Measurements from ENCODE around the gene RPS24.
"Not testable (repeated sequence)": the region's sequence is repeated elsewhere in the genome, so short reads cannot be mapped to it uniquely, and the experiment has no call there.

Gene RPS24

GRCh38 chr10:78071857-78072179, 38.2 kb downstream of the RPS24 start:
- WGBS (ENCODE audit: insufficient coverage) = 97% methylated on average over 4 of the region's 4 CpGs
- DNase-seq = no peak
- POLR2A ChIA-PET = no interaction called here

GRCh38 chr10:78072504-78072903, 38.8 kb downstream of the RPS24 start:
- Histone ChIP-seq H3K27ac (ENCODE audit: insufficient read depth in 1 of 2, low read depth in 1 of 2, low read length in 2 of 2, poor library complexity in 1 of 2, severe bottlenecking in 2 of 2) (no peak overlapping the region), H3K27me3 (replicated peaks in 2 of 5; ENCODE audit: control insufficient read depth in 4 of 5, insufficient read depth in 5 of 5, low read length in 4 of 5) (peaks cover 0 to 2% (median 0%) of the 10 kb centered on the region in 5 experiments), H3K36me3 (ENCODE audit: control insufficient read depth in 4 of 4, insufficient read depth in 4 of 4, low read length in 3 of 4) (no peaks in the 10 kb centered on the region), H3K4me3 (ENCODE audit: control insufficient read depth in 1 of 7, extremely low read depth in 1 of 7, insufficient read depth in 4 of 7, low read depth in 2 of 7, low read length in 6 of 7) (no peak overlapping the region), H3K4me1 (ENCODE audit: control extremely low read depth in 1 of 4, control insufficient read depth in 4 of 4, insufficient read depth in 4 of 4, low read length in 3 of 4) (peaks cover 0 to under 1% (median 0%) of the 10 kb centered on the region in 4 experiments), H3K9me3 (ENCODE audit: control extremely low read depth in 1 of 5, control insufficient read depth in 4 of 5, insufficient read depth in 2 of 5, low read depth in 1 of 5, low read length in 4 of 5) (no peaks in the 10 kb centered on the region)
- ChIA-PET POLR2A (no interaction called here), CTCF (no interaction called here)
- DNase-seq = no peak

More at GRCh38 chr10:78071857-78072179, 38.2 kb downstream of the RPS24 start:
- Histone ChIP-seq H3K4me3 (ENCODE audit: control insufficient read depth in 1 of 7, extremely low read depth in 1 of 7, insufficient read depth in 4 of 7, low read depth in 2 of 7, low read length in 6 of 7) (no peak overlapping the region), H3K27me3 (replicated peaks in 2 of 5; ENCODE audit: control insufficient read depth in 4 of 5, insufficient read depth in 5 of 5, low read length in 4 of 5) (peaks cover 0 to 2% (median 0%) of the 10 kb centered on the region in 5 experiments), H3K27ac (ENCODE audit: insufficient read depth in 1 of 2, low read depth in 1 of 2, low read length in 2 of 2, poor library complexity in 1 of 2, severe bottlenecking in 2 of 2) (no peak overlapping the region), H3K4me1 (ENCODE audit: control extremely low read depth in 1 of 4, control insufficient read depth in 4 of 4, insufficient read depth in 4 of 4, low read length in 3 of 4) (no peaks in the 10 kb centered on the region), H3K36me3 (ENCODE audit: control insufficient read depth in 4 of 4, insufficient read depth in 4 of 4, low read length in 3 of 4) (no peaks in the 10 kb centered on the region), H3K9me3 (ENCODE audit: control extremely low read depth in 1 of 5, control insufficient read depth in 4 of 5, insufficient read depth in 2 of 5, low read depth in 1 of 5, low read length in 4 of 5) (no peaks in the 10 kb centered on the region)
- CTCF ChIA-PET = interaction anchor here (1.0 kb wide), 1 partner anchor 23 kb away, joined by 3 read pairs; no protein-coding TSS in a partner anchor

DNA sequence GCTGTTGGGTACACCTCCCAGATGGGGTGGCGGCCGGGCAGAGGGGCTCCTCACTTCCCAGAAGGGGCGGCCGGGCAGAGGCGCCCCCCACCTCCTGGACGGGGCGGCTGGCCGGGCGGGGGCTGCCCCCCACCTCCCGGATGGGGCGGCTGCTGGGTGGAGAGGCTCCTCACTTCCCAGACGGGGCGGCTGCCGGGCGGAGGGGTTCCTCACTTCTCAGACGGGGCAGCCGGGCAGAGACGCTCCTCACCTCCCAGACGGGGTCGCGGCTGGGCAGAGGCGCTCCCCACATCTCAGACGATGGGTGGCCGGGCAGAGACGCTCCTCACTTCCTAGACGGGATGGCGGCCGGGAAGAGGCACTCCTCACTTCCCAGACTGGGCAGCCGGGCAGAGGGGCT, 42.1 kb downstream of the RPS24 start:
- H3K27ac ChIP-seq (ENCODE audit: insufficient read depth in 1 of 2, low read depth in 1 of 2, low read length in 2 of 2, poor library complexity in 1 of 2, severe bottlenecking in 2 of 2); H3K4me3 ChIP-seq (ENCODE audit: control insufficient read depth in 1 of 7, extremely low read depth in 1 of 7, insufficient read depth in 4 of 7, low read depth in 2 of 7, low read length in 6 of 7); H3K36me3 ChIP-seq (ENCODE audit: control insufficient read depth in 4 of 4, insufficient read depth in 4 of 4, low read length in 3 of 4); CTCF ChIA-PET; H3K9me3 ChIP-seq (ENCODE audit: control extremely low read depth in 1 of 5, control insufficient read depth in 4 of 5, insufficient read depth in 2 of 5, low read depth in 1 of 5, low read length in 4 of 5); POLR2A ChIA-PET; DNase-seq; H3K27me3 ChIP-seq (replicated peaks in 2 of 5; ENCODE audit: control insufficient read depth in 4 of 5, insufficient read depth in 5 of 5, low read length in 4 of 5); H3K4me1 ChIP-seq (ENCODE audit: control extremely low read depth in 1 of 4, control insufficient read depth in 4 of 4, insufficient read depth in 4 of 4, low read length in 3 of 4): not testable (repeated sequence)
- WGBS (ENCODE audit: insufficient coverage) = 100% methylated on average over 4 of the region's 29 CpGs

DNA sequence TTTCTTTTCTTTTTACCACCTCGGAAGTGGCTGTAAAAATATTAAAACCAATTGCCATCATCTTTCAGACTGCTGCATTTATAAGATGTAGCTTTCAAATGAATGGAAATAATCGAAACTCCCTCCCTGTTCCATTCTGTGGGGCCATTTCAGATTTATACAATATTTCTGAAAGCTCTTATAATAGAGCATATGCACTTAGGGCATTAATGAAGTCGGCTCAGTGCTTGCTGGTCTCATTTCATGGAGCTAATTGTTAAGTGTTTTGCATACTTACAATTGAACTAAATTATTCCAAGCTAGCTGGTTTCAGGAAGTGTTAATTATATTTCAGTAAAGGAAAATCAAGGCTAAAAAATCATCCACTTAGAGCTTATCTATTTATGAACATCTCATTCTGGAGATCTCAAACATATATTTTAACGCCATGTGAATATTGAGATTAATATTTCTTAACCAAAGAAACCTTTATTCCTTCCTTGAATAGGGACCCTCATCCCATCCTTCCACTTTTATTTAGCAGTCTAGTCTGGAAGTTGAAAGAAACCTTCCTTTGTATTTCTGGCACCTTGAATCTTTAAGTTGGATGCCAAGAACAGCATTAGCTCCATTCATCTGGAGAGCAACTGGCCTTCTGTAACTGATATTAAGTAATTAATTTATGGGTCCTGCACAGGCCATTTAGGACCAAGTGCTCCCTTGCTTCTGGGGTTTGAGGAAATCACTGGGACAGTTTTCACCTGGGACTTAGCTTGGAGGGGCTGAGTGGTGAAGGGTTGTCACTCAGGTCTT, 45.1 kb downstream of the RPS24 start:
- ChIA-PET CTCF (interaction anchor here (1.2 kb wide), 1 partner anchor 22 kb away, joined by 3 read pairs; no protein-coding TSS in a partner anchor), POLR2A (interaction anchor here (0.7 kb wide), 1 partner anchor 40 kb away, joined by 3 read pairs; no protein-coding TSS in a partner anchor)
- no peak for DNase-seq
- peaks cover 0 to 5% (median 0%) of the 10 kb centered on the region in 4 experiments for H3K4me1 ChIP-seq (ENCODE audit: control extremely low read depth in 1 of 4, control insufficient read depth in 4 of 4, insufficient read depth in 4 of 4, low read length in 3 of 4)
- no peaks in the 10 kb centered on the region for H3K9me3 ChIP-seq (ENCODE audit: control extremely low read depth in 1 of 5, control insufficient read depth in 4 of 5, insufficient read depth in 2 of 5, low read depth in 1 of 5, low read length in 4 of 5)
- H3K4me3 ChIP-seq (ENCODE audit: control insufficient read depth in 1 of 7, extremely low read depth in 1 of 7, insufficient read depth in 4 of 7, low read depth in 2 of 7, low read length in 6 of 7) = no peak overlapping the region
- H3K27ac ChIP-seq (ENCODE audit: insufficient read depth in 1 of 2, low read depth in 1 of 2, low read length in 2 of 2, poor library complexity in 1 of 2, severe bottlenecking in 2 of 2) = no peak overlapping the region
- H3K27me3 ChIP-seq (replicated peaks in 2 of 5; ENCODE audit: control insufficient read depth in 4 of 5, insufficient read depth in 5 of 5, low read length in 4 of 5) = no peaks in the 10 kb centered on the region
- WGBS (ENCODE audit: insufficient coverage) = no CpG with 5 or more reads among the region's 4 CpGs
- H3K36me3 ChIP-seq (ENCODE audit: control insufficient read depth in 4 of 4, insufficient read depth in 4 of 4, low read length in 3 of 4) = no peaks in the 10 kb centered on the region

- POLR2A ChIA-PET = no interaction called here
- no peak for DNase-seq
- no peaks in the 10 kb centered on the region for H3K9me3 ChIP-seq (ENCODE audit: control extremely low read depth in 1 of 5, control insufficient read depth in 4 of 5, insufficient read depth in 2 of 5, low read depth in 1 of 5, low read length in 4 of 5)
- H3K27me3 ChIP-seq (replicated peaks in 2 of 5; ENCODE audit: control insufficient read depth in 4 of 5, insufficient read depth in 5 of 5, low read length in 4 of 5) = no peaks in the 10 kb centered on the region
- no peak overlapping the region for H3K4me3 ChIP-seq (ENCODE audit: control insufficient read depth in 1 of 7, extremely low read depth in 1 of 7, insufficient read depth in 4 of 7, low read depth in 2 of 7, low read length in 6 of 7)
- CTCF ChIA-PET = interaction anchor here (1.0 to 1.2 kb wide), 2 partner anchors 23 to 579 kb away, joined by 3 read pairs; no protein-coding TSS in a partner anchor
- 96% methylated on average over 5 of the region's 6 CpGs for WGBS (ENCODE audit: insufficient coverage)
- peaks cover 0 to 5% (median 0%) of the 10 kb centered on the region in 4 experiments for H3K4me1 ChIP-seq (ENCODE audit: control extremely low read depth in 1 of 4, control insufficient read depth in 4 of 4, insufficient read depth in 4 of 4, low read length in 3 of 4)
- H3K27ac ChIP-seq (ENCODE audit: insufficient read depth in 1 of 2, low read depth in 1 of 2, low read length in 2 of 2, poor library complexity in 1 of 2, severe bottlenecking in 2 of 2) = no peak overlapping the region
- H3K36me3 ChIP-seq (ENCODE audit: control insufficient read depth in 4 of 4, insufficient read depth in 4 of 4, low read length in 3 of 4) = no peaks in the 10 kb centered on the region
These were observed 45.7 kb downstream of the RPS24 start for GRCh38 chr10:78079411-78079810.

GRCh38 chr10:78081292-78081691, 47.6 kb downstream of the RPS24 start:
- H3K36me3 ChIP-seq (ENCODE audit: control insufficient read depth in 4 of 4, insufficient read depth in 4 of 4, low read length in 3 of 4) = no peaks in the 10 kb centered on the region
- no peak overlapping the region for H3K27ac ChIP-seq (ENCODE audit: insufficient read depth in 1 of 2, low read depth in 1 of 2, low read length in 2 of 2, poor library complexity in 1 of 2, severe bottlenecking in 2 of 2)
- DNase-seq = no peak
- H3K4me3 ChIP-seq (ENCODE audit: control insufficient read depth in 1 of 7, extremely low read depth in 1 of 7, insufficient read depth in 4 of 7, low read depth in 2 of 7, low read length in 6 of 7) = no peak overlapping the region
- no peaks in the 10 kb centered on the region for H3K9me3 ChIP-seq (ENCODE audit: control extremely low read depth in 1 of 5, control insufficient read depth in 4 of 5, insufficient read depth in 2 of 5, low read depth in 1 of 5, low read length in 4 of 5)
- ChIA-PET CTCF (no interaction called here), POLR2A (no interaction called here)
- H3K4me1 ChIP-seq (ENCODE audit: control extremely low read depth in 1 of 4, control insufficient read depth in 4 of 4, insufficient read depth in 4 of 4, low read length in 3 of 4) = peaks cover 0 to 5% (median 0%) of the 10 kb centered on the region in 4 experiments
- H3K27me3 ChIP-seq (replicated peaks in 2 of 5; ENCODE audit: control insufficient read depth in 4 of 5, insufficient read depth in 5 of 5, low read length in 4 of 5) = no peaks in the 10 kb centered on the region
- 65% methylated on average over 3 of the region's 3 CpGs for WGBS (ENCODE audit: insufficient coverage)

GRCh38 chr10:78082636-78083035, 49.0 kb downstream of the RPS24 start:
- Histone ChIP-seq H3K4me3 (ENCODE audit: control insufficient read depth in 1 of 7, extremely low read depth in 1 of 7, insufficient read depth in 4 of 7, low read depth in 2 of 7, low read length in 6 of 7) (no peak overlapping the region), H3K27me3 (replicated peaks in 2 of 5; ENCODE audit: control insufficient read depth in 4 of 5, insufficient read depth in 5 of 5, low read length in 4 of 5) (no peaks in the 10 kb centered on the region), H3K9me3 (ENCODE audit: control extremely low read depth in 1 of 5, control insufficient read depth in 4 of 5, insufficient read depth in 2 of 5, low read depth in 1 of 5, low read length in 4 of 5) (no peaks in the 10 kb centered on the region), H3K4me1 (ENCODE audit: control extremely low read depth in 1 of 4, control insufficient read depth in 4 of 4, insufficient read depth in 4 of 4, low read length in 3 of 4) (peaks cover 0 to 3% (median 0%) of the 10 kb centered on the region in 4 experiments), H3K36me3 (ENCODE audit: control insufficient read depth in 4 of 4, insufficient read depth in 4 of 4, low read length in 3 of 4) (no peaks in the 10 kb centered on the region), H3K27ac (ENCODE audit: insufficient read depth in 1 of 2, low read depth in 1 of 2, low read length in 2 of 2, poor library complexity in 1 of 2, severe bottlenecking in 2 of 2) (no peak overlapping the region)
- POLR2A ChIA-PET = no interaction called here
- no peak for DNase-seq
- 97% methylated on average over 4 of the region's 4 CpGs for WGBS (ENCODE audit: insufficient coverage)
- CTCF ChIA-PET = no interaction called here
